AG10803 (cell line): ENCODE results near the gene ORC3.

Experiments used
- DNase-seq: peaks from one replicate; pipeline ENCODE4 v3.0.0; 2010; ENCODE audit warnings: low read depth
- H3K4me3 ChIP-seq: 2 replicates; pipeline ENCODE4 v1.5.1; 2011; ENCODE audit warnings: mild to moderate bottlenecking, low read length, control low read depth
- TF ChIP-seq, protein P1 (sequence below): conservative IDR thresholded peaks from 2 replicates; pipeline ENCODE4 v1.5.1; 2011; ENCODE audit warnings: mild to moderate bottlenecking, low read length, control low read depth, inconsistent platforms

Gene ORC3

DNA sequence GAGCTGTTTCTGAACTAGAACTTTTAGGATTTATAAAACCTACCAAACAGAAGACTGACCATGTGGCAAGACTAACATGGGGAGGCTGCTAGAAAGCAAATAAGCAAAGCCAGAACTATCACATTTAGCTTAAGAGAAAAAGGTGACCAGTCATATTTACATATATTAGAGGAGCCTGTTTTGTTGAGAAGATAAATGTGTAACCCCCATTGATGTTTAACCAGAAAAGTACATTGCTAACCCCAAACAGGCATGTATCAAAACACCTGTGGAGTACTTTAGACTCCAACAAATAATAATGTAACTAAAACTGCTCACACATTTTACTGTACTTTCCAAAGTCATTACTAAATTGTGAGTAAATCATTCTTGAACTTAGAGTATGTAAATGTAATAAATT is 77.1 kb downstream of the ORC3 start:
- DNase-seq, result no peak
- TF ChIP-seq, protein P1, sequence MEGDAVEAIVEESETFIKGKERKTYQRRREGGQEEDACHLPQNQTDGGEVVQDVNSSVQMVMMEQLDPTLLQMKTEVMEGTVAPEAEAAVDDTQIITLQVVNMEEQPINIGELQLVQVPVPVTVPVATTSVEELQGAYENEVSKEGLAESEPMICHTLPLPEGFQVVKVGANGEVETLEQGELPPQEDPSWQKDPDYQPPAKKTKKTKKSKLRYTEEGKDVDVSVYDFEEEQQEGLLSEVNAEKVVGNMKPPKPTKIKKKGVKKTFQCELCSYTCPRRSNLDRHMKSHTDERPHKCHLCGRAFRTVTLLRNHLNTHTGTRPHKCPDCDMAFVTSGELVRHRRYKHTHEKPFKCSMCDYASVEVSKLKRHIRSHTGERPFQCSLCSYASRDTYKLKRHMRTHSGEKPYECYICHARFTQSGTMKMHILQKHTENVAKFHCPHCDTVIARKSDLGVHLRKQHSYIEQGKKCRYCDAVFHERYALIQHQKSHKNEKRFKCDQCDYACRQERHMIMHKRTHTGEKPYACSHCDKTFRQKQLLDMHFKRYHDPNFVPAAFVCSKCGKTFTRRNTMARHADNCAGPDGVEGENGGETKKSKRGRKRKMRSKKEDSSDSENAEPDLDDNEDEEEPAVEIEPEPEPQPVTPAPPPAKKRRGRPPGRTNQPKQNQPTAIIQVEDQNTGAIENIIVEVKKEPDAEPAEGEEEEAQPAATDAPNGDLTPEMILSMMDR, result no peak
- H3K4me3 ChIP-seq, result no peak overlapping the region

DNA sequence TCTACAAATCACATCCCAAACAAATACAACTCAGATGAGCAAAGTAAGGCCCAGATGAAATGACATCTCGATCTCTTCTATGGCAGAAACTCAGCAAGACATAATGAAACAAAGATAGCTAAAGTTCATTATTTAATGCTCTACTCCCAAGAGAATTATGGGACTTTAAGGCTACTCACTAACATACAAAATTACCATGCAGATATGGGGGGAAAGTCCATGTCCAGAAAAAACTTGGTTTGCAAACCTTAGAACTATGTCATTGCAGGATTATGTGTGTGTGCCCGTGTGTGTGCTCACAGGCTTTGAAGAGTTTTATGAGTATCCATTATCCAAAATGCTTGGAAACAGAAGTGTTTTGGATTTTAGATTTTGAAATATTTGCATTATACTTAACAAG is 78.1 kb downstream of the ORC3 start:
- TF ChIP-seq, protein P1, result no peak
- DNase-seq, result no peak
- H3K4me3 ChIP-seq, result no peak overlapping the region

DNA sequence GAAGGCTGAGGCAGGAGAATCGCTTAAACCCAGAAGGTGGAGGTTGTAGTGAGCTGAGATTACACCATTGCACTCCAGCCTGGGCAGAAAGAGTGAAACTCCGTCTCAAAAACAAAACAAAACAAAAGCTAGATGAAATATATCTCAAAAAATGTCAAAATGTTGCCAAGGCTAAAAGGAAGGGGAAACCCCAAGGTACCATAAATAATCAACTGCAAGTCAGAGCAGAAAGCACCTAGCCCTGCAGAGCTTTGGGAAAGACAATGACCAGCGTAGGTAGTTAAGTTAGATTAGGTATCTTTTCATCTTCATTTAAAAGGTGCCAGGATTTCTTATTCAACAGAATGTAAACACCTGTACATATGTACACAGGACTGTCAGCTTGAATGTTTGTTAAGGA is 79.1 kb downstream of the ORC3 start:
- no peak overlapping the region for H3K4me3 ChIP-seq
- TF ChIP-seq, protein P1, result no peak
- no peak for DNase-seq

DNA sequence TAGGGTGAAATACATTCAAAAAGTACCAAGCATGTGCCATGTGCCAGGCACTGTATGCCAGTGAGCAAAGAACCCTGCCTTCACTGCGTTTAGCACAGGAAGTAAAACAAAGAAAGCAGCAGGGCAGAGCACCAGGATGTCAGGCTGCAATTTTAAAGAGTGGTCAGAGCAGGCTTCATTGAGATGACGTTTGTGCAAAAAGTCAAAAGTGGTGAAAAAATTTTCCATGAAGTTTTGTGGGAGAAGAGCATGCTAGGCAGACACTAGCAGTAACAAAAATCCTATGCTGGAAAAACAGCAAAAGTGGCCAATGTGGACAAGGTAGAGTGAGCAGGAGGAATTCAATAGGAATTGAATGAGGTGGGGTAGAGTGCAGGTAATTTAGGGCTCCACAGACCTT is 80.8 kb downstream of the ORC3 start:
- TF ChIP-seq, protein P1, result no peak
- no peak overlapping the region for H3K4me3 ChIP-seq
- DNase-seq, result no peak

DNA sequence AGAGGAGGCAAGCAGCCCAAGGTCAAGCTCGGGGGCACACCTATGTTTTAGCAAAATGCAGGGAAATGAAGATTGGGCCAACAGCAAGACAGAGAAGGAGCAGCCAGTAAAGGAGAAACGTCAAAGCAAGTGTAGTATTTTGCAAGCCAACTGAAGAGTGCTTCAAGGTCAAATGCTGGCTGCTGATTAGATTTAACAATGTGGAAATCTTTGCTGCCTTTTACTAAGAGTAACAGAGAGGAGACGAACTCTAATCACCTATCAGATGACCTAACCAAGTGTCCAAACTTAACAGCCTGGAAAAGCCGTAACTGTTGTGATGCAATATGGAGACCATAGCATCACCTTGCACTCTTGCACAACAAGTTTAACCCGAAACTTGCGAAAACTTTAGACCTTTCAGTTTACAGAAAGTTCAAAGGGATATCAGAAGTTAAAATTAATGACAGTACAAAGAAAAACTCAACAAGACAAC is 81.7 kb downstream of the ORC3 start:
- TF ChIP-seq, protein P1, result no peak
- DNase-seq, result no peak

DNA sequence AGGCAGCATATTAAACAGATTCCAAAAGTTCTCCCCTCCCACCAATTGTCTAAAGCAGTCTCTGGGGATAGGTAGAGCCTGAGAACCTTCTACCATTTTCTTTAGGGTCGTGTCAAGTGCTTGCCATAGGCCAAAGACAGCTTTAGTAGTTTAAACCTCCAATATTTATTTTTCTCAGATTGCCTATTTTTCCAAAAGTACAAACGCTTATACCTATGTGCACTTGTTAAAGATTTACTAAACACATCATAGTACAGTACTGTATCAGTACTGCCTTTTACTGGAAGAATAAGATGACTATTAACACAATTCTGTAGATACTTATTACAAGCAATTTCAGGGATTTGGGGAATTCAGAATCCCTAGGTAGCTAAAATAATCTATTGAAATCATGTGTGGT is 82.7 kb downstream of the ORC3 start:
- no peak overlapping the region for H3K4me3 ChIP-seq
- DNase-seq, result no peak
- TF ChIP-seq, protein P1, result no peak

More for the DNA sequence above, 81.7 kb downstream of the ORC3 start:
- H3K4me3 ChIP-seq, result no peak overlapping the region

DNA sequence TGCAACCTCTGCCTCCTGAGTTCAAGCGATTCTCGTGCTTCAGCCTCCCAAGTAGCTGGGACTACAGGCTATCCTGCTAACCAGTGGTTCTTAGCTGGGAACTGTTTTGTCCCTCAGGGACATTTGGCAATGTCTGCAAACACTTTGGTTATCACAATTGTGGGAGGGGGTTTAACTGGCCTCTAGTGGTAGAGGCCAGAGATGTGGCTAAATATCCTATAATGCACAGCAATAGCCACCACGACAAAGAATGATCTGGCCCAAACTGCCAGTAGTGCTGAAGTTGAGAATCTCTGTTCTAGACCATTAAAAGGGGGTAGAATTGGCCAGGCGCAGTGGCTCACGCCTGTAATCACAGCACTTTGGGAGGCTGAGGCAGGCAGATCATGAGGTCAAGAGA is 83.3 kb downstream of the ORC3 start:
- no peak overlapping the region for H3K4me3 ChIP-seq
- DNase-seq, result no peak
- TF ChIP-seq, protein P1, result no peak
